ENCODE data around the gene PCOLCE2.

- TF ChIP-seq CTCF (IDR thresholded peaks at IDR 0.05) (no peak), POLR2A (IDR thresholded peaks at IDR 0.05) (no peak)
Measured at GRCh38 chr3:142863930-142864920, 24.7 kb downstream of the PCOLCE2 start.

All from testis (tissue), 2 donors.